ENCODE results near the gene CHSY1. TPM values are rescaled to one million over a fixed set of nuclear protein-coding genes. Genes with fewer than 3 reads are reported as not detected.

CHSY1 gene
- total RNA-seq, 1 donor from 2014 or later: 14.1 TPM

DNA sequence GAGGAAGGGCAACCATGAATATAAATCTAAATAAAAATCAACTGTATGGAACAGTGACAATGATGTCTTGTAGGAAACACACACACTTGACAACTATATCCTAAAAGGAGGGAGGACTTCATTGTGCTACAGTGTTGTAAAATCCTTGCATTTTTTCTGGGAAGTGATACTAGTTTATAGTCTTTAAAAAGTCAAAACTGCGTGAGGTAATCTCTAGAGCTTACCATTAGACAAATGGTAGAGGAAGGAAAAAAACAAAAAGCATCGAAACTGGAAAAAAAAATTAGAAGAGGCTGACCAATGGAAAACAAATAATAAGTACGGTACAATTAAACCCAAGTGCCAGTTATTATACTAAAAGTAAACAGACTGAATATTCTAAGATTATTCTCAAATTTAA is 38.7 kb downstream of the CHSY1 start:
- no peak for DNase-seq (ENCODE audit: low read depth)

DNA sequence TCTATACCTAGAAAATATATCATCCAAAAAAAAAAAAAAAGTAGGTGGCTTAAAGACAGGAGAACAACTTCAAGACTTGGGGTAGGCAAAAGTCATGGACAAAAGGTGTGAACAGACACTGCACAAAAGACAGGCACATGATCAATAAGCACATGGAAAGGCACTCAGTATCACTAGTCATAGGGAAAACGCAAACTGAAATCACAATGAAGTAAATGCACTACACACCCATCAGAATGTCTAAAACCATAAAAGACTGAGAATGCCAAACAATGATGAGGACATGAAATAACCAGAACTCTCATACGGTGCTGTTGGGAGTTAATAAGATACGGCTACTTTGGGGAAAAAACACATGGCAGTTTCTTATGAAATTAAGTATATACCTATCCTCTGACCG is 40.0 kb downstream of the CHSY1 start:
- no peak for DNase-seq (ENCODE audit: low read depth)

DNA sequence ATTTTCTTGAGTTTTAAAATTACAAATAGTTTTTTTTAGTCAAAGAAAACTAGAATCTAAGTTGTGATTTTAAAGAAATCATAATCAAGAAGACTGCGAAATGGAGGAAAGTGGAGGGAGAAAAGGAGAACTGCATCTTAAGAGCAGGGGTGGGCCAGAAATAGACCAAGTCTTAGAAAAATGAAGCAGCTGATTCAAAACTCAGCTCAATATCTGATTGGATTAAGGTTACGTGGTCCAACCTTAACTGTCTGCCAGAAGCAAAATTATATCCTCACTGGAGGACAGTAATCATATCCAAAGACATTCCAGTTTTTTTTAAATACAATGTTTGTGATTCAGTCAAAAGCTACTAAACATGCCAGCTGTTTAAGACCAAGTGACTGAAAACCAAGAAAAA is 41.4 kb downstream of the CHSY1 start:
- DNase-seq (ENCODE audit: low read depth): peak; percentile 33

DNA sequence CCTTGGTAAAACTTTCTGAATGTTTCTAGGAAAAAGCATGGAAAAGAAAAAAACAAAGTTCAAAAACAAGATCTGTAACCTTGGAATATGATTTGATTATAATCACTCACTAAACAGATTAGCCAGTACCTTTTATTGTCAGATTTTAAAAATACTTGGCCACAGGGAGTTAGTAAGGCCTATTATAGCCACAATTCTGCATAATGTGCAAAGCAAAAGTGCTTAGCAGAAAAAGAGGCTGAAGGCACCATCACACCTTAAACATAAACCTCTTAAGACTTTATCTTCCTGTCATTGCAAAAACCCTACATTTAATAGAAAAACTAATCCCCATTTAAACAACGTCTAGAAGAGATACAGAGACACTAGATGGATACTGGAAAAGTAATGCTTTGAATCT is 41.8 kb downstream of the CHSY1 start:
- DNase-seq (ENCODE audit: low read depth): no peak

DNA sequence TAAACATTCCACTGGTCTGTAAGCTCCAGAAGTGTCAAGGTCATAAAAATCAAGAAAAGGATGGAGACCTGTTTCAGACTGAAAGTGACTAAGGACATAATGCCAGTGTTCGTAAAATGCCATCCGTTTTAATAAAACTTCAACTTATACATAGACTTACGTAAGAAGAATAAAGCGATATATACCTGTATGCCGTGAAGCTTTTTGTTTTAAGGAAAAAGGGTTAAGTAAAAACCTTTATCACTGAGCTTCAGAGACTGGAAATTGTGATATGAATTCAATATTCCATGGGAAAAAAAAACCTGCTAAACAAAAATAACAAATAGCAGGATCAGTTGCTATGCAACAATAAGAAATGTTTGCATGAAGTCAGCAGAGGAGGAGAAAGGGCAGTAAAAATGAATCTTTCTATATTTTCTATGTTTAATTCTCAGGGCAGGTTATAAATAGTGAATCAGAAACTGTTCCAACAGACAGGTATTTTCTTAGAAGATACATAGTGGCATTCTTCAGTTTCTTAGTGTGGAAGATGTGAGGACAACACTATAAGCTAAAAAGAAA is 42.5 kb downstream of the CHSY1 start:
- no peak for DNase-seq (ENCODE audit: low read depth)

DNA sequence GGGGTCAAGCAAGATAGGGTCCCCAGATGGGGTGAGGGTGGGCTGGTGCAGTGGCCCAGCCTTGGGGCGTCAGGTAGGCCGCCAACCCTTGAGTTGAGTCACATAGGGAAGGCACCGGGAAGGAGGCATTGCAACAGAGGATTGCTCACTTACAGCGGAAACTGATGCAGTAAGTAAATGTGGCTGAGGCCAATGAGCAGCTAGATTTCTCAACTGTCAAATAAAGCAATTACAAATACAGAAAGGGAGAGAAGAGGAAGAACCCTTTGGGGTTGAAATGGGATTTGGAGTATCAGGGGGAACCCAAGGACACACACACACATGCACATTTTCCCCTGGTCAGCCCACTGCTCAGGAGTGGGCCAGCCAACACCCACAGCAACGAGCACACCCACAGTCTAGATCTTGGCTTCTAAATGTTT is 44.0 kb downstream of the CHSY1 start:
- DNase-seq (ENCODE audit: low read depth): no peak

DNA sequence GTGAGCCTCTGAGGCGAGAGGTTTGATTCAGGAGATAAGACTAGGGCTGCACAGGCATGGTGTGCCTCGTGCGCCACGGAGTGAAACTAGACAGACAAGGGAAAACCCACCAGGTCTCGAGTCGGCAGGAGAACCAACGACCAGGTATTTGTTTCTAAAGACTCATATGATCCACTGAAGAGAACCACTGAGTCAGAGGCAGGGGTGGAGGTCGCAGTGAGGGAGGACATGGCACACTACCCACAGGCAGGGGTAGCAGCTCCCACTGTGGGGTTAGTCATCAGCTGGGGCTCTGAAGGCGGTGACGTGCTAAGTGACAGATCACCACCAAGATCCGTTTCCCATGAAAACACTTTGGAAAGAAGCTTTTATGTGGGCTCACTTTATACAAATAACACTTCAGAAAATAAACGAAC is 45.7 kb downstream of the CHSY1 start:
- no peak for DNase-seq (ENCODE audit: low read depth)

DNA sequence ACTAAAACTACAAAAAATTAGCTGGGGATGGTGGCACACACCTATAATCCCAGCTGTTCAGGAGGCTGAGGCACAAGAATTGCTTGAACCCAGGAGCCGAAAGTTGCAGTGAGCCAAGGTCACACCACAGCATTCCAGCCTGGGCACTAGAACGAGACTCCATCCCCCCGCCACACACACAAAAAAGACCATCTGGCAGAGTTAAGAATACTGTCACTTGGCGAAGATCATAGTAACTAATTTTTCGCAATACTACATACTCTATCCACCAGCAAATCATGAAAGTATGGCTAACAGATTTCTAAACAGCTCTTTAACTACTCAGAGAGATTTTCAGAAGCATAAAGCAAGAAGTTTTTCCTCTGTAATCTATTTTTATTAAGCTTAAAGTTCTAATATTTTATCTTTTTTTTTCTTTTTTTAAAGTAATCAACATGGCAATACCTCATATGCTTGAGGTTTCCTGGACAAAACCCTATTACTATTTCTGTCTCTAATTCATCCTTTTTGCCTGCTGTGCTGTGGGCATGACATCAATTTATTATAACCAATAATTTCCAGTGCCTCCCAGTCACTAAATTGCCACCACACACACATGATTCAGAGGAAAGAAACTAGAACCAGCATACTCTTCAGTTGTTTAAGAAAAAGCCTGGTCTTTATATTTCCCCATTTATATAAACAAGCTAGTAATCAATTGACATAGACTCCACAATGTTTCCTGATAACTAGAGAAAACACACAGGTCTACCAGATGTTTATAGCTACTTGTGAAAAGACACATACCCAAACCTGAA is 46.9 kb downstream of the CHSY1 start:
- no peak for DNase-seq (ENCODE audit: low read depth)

DNA sequence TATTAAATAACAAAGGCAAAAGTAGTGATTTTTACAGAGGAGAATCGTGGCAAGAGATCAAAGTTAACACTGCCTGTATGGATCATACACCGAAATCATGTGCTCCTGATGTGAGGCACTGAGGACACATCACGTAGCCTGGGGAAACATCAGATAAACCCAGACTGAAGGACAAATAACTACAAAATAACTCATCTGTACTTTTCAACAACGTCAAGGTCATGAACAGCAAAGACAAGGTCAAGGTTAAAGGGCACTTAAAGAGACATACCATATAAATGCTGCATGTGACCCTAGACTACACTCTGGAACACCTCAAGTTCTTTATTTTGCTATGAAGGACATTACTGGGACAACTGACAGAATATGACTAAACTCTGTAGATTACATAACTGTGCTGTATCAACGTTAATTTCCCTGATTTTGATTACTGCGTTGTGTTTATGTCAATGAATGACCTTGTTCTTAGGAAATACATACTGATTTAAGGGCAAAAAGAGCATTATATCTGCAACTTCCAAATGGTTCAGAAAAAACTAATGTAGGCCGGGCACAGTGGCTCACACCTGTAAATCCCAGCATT is 48.1 kb downstream of the CHSY1 start:
- no peak for DNase-seq (ENCODE audit: low read depth)

DNA sequence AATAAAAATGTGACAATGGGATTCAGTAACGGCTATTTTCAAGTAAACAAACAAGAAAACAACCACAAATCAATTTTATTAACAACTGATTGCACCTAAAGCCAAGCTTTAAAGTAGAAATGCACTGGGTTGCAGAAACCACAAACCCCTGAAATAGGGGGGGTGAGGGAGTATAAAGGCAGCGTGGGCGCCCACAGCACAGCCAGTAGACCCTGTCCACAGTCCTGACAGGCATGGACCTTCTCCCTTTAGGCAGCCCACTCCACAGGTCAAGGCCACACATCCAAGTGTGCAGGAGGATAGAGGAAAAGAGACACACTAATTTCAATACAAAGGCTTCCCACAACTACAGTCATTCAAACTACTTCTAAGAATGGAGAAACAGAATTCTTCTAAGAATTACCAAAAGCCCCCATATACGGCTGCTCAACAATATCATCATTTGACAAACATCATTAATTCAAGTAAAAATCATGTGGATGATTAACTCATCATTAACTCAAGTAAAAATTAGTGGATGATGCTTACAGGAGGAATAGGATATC is 48.7 kb downstream of the CHSY1 start:
- no peak for DNase-seq (ENCODE audit: low read depth)

DNA sequence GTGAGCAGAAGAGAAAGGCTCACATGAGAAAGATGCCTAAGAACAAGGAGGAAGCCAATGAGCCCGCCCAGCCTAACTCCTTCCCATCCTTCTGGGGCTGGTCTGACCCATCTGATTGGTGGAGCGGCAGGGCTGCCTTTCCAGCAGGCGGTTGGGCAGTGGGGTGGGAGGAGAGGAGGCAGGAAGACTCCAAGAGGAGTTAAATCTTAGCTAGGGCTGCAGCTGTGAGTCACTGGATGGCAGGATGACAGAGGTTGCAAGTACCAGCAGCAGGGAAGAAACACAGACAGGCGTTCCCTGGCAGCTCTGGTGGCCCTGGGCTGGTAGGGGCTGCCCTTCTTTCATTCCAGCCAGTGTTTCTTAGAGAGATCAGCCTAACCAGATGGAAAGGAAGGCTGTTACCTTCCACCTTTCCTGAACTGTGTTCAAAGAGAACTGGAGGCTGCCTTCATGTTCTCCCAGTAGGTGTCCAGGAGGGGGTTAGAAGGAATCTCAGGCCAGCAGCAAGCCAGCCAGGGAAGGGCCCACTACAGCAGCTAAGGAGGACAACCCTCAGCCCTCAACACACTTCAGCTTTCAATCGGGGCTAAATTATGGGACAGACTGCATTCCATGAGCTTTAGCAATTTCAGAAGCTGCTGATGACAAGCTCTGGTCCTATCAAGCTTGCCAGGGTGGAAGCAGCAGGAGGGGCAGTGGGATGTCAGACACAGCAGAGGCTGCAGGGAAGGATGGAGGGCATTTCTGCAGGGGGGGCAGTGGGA is 50.3 kb downstream of the CHSY1 start:
- peak; percentile 95 for DNase-seq (ENCODE audit: low read depth)

DNA sequence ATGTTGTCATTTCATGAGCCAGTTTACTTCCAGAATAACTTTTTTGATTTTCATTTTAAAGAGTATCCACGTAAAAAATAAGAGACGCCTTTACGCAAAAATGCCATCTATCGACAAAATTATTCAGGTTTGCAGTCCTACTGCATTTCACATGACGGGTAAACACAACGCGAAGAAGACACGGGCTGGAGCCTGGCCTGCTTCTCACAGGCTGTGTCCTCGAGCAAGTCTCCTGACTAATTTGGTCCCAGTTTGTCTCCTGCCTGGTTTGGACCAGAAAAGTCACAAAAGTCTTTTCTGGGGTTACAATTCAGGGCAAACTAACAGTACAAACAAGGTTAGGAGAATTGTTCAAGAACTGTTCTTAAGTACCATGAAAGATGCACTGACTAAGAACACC is 51.7 kb downstream of the CHSY1 start:
- no peak for DNase-seq (ENCODE audit: low read depth)

DNA sequence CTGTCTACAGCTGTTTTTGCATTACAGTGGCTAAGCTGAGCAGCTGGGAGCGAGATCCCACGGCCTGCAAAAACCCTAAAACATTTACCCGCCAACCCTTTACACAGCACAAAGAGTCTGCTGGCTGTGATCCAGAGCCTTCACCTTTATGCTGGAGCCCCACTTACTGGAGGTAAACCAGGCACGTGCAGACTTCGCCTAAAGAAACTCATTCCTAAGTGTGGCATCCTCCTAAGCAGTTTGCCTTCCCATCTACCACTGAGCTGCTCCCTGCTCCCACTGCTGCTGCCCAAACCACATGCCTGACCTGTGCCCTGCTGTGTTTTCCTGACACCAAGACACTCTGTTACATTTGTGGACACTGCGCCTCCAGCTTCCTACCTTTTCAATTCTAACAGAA is 53.0 kb downstream of the CHSY1 start:
- peak; percentile 70 for DNase-seq (ENCODE audit: low read depth)

DNA sequence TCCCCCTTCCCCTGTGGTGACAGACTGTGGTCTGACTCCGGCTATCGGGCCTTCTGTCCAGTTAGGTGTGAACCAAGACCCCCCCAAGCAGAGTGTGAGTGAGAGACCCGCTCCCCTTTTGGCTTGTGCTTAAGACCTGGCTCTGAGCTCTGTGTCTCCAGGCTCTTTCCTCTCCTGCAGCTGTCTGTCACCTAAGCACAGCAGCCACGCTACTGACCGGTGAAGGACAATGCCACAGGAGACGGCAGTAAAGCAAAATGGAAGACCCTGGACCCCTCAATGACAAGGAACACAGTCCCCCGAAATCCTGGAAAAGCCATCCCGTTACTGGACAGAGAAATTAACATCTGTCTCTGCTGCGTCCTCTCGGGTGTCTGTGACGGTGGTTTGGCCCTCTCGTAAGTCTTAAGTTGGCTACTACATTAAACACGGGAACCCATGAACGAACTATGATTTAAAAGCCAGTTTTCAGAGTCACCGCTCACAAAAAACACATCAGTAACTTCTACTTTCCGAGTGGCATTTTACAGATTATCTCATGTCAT is 53.7 kb downstream of the CHSY1 start:
- DNase-seq (ENCODE audit: low read depth): no peak

DNA sequence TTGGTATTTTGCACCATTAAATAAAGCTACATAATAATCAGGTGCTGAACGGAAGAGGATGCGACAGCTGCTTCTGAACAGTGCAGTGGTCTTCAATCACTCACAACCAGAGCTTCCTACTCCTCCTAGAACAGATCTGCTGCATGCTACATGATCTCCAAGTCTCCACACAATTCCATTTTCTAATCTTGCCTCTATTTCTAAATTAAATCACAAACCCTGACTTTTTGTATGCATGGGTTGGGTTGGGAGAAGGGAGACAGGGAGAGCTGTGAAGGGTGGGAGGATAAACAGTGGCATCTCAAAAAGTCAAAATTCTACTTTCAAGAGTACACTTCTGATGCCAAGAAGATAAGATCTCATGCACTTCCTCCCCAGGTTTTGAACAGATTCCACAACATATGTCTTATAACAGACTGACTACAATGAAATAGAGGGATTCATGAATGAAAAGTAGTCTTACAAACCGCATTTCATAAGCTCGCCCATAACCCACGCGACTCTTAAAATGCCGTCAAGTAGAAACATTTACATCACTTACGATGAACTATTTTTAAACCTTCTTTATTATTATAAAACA is 57.2 kb downstream of the CHSY1 start:
- DNase-seq (ENCODE audit: low read depth): no peak

DNA sequence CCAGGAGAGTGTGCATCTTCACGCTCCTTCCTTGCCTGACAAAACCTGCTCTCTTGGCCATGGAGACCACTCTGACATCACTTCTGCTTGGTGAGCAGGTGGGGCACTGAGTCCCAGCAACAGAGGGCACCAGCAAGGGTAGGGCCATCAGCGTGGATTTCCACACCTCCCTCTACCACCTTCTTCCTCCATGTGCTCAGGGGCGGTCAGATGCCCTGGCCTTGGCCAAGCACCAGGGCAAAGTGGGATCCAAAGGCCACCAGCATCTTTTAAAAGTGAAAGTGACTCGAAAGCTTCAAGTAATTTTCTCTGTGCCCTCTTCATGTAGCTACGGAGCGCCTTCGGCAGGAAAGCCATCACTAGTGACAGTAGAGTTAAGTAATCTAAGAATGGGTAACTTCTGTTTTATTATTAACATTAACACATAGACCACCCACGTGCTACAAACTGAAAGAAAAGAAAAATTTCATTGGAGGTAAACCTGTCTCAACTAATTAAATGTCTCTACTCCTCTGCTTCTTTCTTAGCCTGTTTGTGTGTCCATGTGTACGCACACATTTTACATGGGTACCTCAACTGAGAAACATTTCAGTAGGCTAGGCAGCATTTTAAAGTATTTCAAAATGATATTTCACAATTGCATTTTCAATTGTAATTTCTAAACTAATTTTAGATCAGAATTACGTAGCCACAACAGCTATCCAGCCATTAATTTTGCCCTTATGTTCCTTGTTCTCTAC is 57.9 kb downstream of the CHSY1 start:
- DNase-seq (ENCODE audit: low read depth): no peak

DNA sequence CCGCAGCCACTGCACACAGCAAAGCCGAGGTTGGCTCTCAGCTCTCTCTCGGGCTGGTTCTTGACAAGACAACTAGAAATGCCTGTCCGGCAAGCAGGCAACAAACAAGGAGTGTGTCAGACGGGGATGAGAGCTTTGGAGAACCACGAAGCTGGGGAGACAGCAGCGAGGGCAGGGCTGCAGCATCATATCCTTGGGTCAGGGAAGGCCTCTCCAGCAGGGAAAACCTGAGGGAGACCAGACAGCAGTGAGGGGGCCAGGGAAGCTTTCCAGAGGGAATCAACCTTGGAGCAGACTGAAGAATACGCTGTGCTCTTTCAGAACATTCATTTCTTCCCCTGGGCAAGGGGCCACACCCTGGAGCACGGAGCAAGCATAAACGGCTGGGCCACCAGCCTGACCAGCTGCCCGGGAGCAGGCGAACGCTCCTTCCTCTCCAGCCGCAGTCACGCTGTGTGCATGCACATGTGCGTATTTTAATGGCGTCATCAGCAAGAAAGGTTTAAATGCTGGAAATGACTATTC is 58.7 kb downstream of the CHSY1 start:
- no peak for DNase-seq (ENCODE audit: low read depth)

DNA sequence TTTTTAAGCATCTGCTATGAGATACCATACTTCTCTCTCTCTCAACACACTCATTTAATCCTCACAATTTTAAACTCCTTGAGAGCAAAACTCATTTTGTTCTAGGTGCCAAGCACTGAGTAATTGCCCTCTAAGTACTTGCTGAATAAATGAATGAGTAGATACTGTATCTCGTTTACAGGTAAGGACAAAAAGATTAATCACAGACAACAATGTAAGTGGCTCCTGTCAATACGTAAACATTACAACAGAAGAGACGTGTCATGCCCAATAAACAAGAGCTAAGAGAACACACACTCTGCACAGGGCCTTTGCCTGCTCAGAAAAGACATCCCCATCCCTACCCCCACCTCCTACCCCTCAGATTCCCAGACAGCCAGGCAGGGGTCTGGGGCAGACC is 59.8 kb downstream of the CHSY1 start:
- DNase-seq (ENCODE audit: low read depth): no peak

DNA sequence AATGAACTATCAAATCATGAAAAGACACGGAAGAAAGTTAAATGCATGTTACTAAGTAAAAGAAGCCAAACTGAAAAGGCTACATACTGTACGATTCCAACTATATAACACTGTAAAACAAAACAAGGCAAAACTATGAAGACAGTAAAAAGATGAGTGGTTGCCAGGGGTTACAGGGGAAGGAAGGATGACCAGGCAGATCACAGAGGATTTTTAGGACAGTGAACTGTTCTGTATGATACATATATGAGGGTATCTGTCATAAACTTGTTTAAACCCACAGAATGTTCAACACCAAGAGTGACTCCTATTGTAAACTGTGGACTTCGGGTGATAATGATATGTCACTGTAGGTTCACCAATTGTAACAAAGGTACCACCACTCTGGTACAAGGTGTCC is 60.6 kb downstream of the CHSY1 start:
- DNase-seq (ENCODE audit: low read depth): no peak

DNA sequence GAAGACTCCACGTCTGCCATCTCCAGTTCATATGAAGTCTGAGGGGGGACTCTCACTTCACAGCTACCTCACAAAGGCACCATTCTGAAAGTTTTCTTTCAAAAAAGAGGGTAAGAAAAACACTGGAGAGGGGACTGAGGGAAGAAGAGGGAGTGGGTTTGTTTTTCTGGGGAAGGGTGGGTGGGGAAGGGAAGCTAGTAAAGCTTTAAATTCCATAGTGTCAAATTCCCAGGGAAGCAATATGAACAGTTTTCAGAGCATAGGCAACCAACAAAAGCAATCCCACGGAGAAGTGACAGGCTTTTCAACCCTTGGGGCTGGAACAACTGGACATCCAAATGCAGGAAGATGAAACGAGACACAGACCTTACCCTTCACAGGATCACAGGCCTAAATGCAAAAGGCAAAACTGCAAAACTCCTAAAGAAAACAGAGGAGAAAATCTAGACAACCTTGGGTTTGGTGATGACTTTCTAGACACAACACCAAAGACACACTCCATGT is 61.7 kb downstream of the CHSY1 start:
- no peak for DNase-seq (ENCODE audit: low read depth)

Measured in myocyte (in vitro differentiated cells).